Right lobe of liver (tissue), 6 donors: ENCODE data around the gene COLEC11. TPM values are rescaled to one million over a fixed set of nuclear protein-coding genes. Genes with fewer than 3 reads are reported as not detected.

Experiments used
- ATAC-seq, 4 donors: fragments of 200-7000 bp; cut with Tn5 transposase; one replicate each; pipeline ENCODE4 v1.9.1; 2020; ENCODE audit warnings: mild to moderate bottlenecking in 4 of 4, moderate library complexity in 4 of 4
- DNase-seq, 3 donors: peaks; one replicate each; pipeline ENCODE4 v3.0.0-alpha.2; 2020
- H3K27ac ChIP-seq, 3 donors: fragments of 200-600 bp; one replicate each; pipeline ENCODE4 v1.8.0; 2022
- H3K27me3 ChIP-seq, 2 donors: fragments of 200-600 bp; one replicate each; pipeline ENCODE4 v1.8.0; 2022
- H3K36me3 ChIP-seq, 4 donors: fragments of 200-600 bp; sonication (generic) in 1 of 4; one replicate each; pipeline versions ENCODE4 v1.5.1 to v1.8.0; 2017 to 2022; ENCODE audit warnings: control low read depth in 1 of 4
- H3K4me1 ChIP-seq, 4 donors: fragments of 200-600 bp; sonication (generic) in 1 of 4; one replicate each; pipeline versions ENCODE4 v1.5.1 to v1.8.0; 2017 to 2022; ENCODE audit warnings: control low read depth in 1 of 4
- H3K4me3 ChIP-seq, 3 donors: fragments of 200-600 bp; one replicate each; pipeline ENCODE4 v1.8.0; 2022
- H3K9me3 ChIP-seq, 4 donors: fragments of 200-600 bp; sonication (generic) in 1 of 4; one replicate each; pipeline versions ENCODE4 v1.5.1 to v1.8.0; 2017 to 2022; ENCODE audit warnings: control low read depth in 1 of 4
- CTCF ChIP-seq, 4 donors: fragments of 200-600 bp in 3 of 4; fragments of 450-650 bp in 1 of 4; IDR thresholded peaks; one replicate each; pipeline versions ENCODE4 v1.5.1 to v1.8.0; 2016 to 2022; ENCODE audit warnings: antibody characterized with exemption in 4 of 4, mild to moderate bottlenecking in 2 of 4
- POLR2A ChIP-seq: fragments of 450-650 bp; IDR thresholded peaks from one replicate; pipeline ENCODE4 v1.6.1; 2017; ENCODE audit warnings: antibody characterized with exemption, mild to moderate bottlenecking
- WGBS: methylation state at CpG from one replicate; pipeline ENCODE4 v1.1.6; 2018; ENCODE audit warnings: low coverage, low lambda C conversion rate; ENCODE audit not compliant: insufficient coverage; ENCODE audit errors: missing lambda C conversion rate; 5-methylcytosine and 5-hydroxymethylcytosine counted together
- intact Hi-C, 2 donors: fragments of 100-400 bp; cut with DNase I; formaldehyde crosslinking; loops; one replicate each; pipeline versions ENCODE4 v1.11.2 to v1.14.1; 2022
- total RNA-seq, 6 experiments: library from RNA; depleted of rRNA in 2 of 6; stranded (reverse); fragments of >200 nt in 2 of 6; fragmentation: NEBNext Ultra II Directional in 3 of 6; extraction: Animal tissue kit (Norgen Biotek cat#: 25700) in 3 of 6; gene quantifications; one replicate each; pipeline versions ENCODE4 v1.1.0 to v1.2.4, GENCODE V29; 2016 to 2023
- donor health status: DM: no; HTN: yes; CAD: no.
- donor health status: DM: no; HTN: no; CAD: no.
- donor health status: DM: no; HTN: no; CAD: no.
- donor health status: DM: no; HTN: yes; CAD: no.
- donor health status: DM: no; HTN: yes; CAD: no.

The COLEC11 gene
- total RNA-seq, 6 experiments from 2014 or later: 25.2 to 58.6 (median 41.1) TPM

- Histone ChIP-seq H3K4me3 (no peak overlapping the region), H3K27ac (no peak overlapping the region), H3K27me3 (no peaks in the 10 kb centered on the region), H3K36me3 (no peaks in the 10 kb centered on the region), H3K4me1 (no peaks in the 10 kb centered on the region), H3K9me3 (no peaks in the 10 kb centered on the region)
- DNase-seq (no peak), ATAC-seq (no peak)
- WGBS: 30% methylated on average over 9 of the region's 12 CpGs
- intact Hi-C loops: no loop called here
- no peak for TF ChIP-seq POLR2A
- TF ChIP-seq CTCF (IDR thresholded peaks at IDR 0.05): peak in 1 of 4 donors; percentile 5
Observed at GRCh38 chr2:3628800-3629199, 33.9 kb downstream of the COLEC11 start.

- Histone ChIP-seq H3K27ac (no peak overlapping the region), H3K27me3 (no peaks in the 10 kb centered on the region), H3K36me3 (no peaks in the 10 kb centered on the region), H3K4me1 (no peaks in the 10 kb centered on the region), H3K4me3 (no peak overlapping the region), H3K9me3 (no peaks in the 10 kb centered on the region)
- no peak for DNase-seq
- WGBS: 76% methylated on average over 7 of the region's 7 CpGs
- no peak for ATAC-seq
- intact Hi-C loops: no loop called here
- TF ChIP-seq POLR2A (no peak), CTCF (IDR thresholded peaks at IDR 0.05) (no peak)
Observed at GRCh38 chr2:3630631-3631030, 35.7 kb downstream of the COLEC11 start.

- 76% methylated on average over 5 of the region's 15 CpGs for WGBS
- Histone ChIP-seq H3K9me3 (no peaks in the 10 kb centered on the region), H3K27me3 (no peaks in the 10 kb centered on the region), H3K36me3 (no peaks in the 10 kb centered on the region), H3K27ac (no peak overlapping the region), H3K4me1 (no peaks in the 10 kb centered on the region), H3K4me3 (no peak overlapping the region)
- no peak for TF ChIP-seq POLR2A
- TF ChIP-seq CTCF (IDR thresholded peaks at IDR 0.05): no peak
- DNase-seq: no peak
- ATAC-seq: no peak
- intact Hi-C loops: no loop called here
Observed at GRCh38 chr2:3631161-3631850, 36.4 kb downstream of the COLEC11 start.

- ATAC-seq (no peak), DNase-seq (peak in 1 of 3 donors; percentile 39)
- Histone ChIP-seq H3K9me3 (no peaks in the 10 kb centered on the region), H3K4me1 (no peaks in the 10 kb centered on the region), H3K27ac (no peak overlapping the region), H3K27me3 (no peaks in the 10 kb centered on the region), H3K4me3 (no peak overlapping the region), H3K36me3 (no peaks in the 10 kb centered on the region)
- TF ChIP-seq POLR2A: no peak
- TF ChIP-seq CTCF (IDR thresholded peaks at IDR 0.05): no peak
- intact Hi-C loops: no loop called here
- 50% methylated on average over 2 of the region's 26 CpGs for WGBS
Observed at GRCh38 chr2:3631851-3632659, 37.1 kb downstream of the COLEC11 start.
